GM21619 (cell line): Measurements from ENCODE around the gene EGFR.

Source experiments
- ATAC-seq: cut with Tn5 transposase; IDR thresholded peaks from one replicate; pipeline ENCODE4 v1.9.1; 2021; ENCODE audit not compliant: unreplicated experiment

EGFR gene

DNA sequence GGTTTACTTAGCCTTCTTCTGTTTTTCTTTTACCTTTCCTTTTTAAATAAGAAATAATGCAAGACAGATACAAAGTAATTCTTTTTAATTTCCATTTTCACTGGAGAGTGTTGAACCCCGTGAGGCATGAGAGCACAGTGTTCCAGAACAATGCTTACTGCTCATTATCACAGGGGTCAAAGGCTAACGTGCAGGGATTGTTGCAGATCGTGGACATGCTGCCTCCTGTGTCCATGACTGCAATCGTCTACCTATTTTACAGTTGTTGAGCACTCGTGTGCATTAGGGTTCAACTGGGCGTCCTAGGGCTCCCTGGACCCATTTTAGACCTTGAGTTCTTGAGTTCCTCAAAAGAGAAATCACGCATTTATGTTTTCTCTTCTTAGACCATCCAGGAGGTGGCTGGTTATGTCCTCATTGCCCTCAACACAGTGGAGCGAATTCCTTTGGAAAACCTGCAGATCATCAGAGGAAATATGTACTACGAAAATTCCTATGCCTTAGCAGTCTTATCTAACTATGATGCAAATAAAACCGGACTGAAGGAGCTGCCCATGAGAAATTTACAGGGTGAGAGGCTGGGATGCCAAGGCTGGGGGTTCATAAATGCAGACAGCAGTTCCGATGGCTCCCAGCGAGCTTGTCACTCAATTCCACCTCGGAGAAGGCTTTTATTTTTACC is 124.2 kb downstream of the EGFR start:
- no peak for ATAC-seq

DNA sequence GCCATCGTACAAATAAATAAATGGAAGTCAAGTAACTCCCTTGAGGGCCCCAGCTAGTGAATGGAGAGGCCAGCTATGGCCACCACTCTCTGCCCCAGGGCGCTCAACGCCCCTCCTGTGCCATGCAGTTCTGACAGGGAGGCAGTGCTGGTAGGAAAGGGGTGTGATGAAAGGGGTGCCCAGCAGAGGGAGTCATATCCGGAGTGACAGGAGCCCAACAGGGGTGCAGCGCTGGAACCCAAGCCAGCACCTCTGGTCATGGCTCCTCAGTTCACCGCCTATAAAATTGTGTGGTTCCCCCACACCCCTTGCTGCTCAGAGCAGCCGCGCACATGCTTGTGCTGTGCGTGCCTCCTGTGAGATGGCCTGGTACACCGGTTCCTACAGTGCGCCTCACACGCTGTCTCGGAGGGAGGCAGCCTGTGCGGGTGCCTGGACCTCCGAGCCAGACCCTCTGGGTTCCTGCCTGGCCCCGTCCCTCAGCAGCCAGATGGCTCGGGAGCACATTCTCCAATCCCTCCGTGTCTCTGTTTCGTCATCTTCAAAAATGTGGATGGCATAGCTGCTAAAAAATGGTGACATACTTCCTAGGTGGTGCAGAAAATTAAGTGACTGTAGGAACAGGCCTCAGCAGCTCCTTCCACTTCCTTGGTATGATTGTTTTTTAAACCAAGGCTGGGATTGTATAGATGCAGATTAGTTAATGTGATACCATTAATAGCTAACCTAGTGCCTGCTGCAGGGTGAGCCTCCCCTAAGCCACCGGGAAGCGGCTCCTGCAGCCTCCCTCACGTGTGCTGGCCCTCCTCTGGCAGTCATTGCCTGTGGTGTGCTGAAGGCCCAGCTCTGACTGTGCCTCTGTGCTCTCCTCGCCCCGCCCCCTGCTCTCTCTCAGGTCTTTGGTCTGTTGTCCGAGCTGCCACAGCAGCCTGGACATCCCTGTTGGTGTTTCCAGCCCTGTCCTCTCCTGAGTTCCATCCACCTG is 125.8 kb downstream of the EGFR start:
- no peak for ATAC-seq

DNA sequence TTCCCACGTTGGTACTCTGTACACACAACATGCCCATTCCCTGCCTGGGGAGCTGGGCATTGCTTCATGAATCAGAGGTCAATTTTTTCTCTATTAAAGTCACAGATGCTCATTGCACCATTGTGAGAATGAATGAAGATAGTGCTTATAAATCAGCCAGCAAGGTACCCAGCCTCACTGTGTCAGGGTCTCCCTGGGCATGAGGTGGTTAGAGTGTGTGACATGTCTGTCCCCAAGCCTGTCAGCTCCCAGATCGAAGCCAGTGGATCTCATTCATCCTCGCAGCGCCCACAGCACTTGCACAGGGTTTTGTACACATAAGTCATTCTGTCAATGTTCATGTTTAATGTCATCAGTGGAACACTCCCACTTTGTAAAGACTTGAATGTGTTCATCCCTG is 126.8 kb downstream of the EGFR start:
- ATAC-seq: no peak

DNA sequence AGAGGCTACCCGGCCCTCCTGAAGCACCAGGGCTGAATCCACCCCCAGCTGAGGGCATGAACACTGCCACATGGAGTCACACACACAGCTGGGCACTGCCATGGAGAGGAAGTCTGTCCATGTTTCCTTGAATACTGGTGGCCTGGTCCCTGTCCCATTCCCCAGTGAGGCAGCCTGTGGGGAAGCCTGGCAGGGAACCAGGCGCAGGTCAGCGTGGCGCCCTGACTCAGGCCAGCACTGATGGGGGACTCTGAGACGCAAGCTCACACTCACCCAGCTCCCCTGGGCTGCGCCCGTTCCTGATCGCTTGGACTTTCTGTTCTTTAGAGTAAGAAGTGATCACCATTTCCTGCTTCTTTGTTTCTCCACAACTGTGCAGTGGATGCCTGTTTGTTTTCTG is 128.3 kb downstream of the EGFR start:
- no peak for ATAC-seq

DNA sequence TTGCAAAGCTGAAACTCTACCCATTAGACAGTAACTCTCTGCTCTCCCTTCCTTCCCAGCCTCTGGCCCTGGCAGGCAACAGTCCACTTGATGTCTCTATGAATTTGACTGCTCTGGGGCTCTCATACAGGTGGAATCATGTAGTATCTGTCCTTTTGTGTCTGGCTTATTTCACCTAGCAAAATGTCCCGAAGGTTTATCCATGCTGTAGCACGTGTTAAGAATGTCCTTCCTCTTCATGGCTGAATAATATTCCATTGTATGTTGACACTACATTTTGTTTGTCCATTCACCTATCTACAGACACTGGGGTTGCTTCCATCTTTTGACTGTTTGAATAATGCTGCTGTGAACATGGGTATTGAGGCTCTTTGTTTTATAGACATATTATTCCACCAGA is 128.9 kb downstream of the EGFR start:
- ATAC-seq: no peak

DNA sequence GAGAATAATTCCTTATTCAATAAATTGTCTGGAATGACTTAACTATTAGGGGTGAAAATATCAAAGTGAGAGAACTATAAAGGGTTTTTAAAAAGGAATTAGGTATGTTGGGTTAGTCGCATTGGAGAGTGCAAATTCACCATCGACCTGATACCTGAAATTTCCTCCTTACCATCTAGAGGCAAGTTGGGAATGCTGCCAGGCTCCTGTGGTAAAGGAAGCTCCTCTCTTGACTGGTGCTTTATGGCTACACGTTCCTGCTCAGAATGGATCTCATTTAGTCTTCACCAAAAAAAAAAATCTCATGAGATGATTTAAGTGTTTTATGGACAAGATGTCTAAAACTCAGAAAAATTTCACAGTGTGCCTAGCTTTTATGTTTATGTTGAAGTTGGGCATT is 129.8 kb downstream of the EGFR start:
- no peak for ATAC-seq

DNA sequence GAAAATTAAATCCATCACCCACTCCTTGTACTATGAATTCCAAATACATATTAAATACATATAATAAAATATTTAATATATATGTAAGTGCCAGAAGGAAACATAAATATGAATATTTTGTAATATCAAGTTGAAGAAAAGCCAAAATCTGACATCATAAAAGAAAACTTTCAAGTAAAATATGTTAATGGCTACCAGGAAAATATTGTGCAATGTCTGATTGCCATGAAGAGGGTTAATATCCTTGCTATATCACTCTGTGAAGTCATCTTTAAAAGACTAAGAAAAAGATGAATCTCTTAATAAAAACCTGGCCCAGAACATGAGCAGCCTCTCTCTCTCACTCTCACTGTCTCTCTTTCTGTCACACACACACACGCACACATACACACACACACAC is 130.2 kb downstream of the EGFR start:
- no peak for ATAC-seq

DNA sequence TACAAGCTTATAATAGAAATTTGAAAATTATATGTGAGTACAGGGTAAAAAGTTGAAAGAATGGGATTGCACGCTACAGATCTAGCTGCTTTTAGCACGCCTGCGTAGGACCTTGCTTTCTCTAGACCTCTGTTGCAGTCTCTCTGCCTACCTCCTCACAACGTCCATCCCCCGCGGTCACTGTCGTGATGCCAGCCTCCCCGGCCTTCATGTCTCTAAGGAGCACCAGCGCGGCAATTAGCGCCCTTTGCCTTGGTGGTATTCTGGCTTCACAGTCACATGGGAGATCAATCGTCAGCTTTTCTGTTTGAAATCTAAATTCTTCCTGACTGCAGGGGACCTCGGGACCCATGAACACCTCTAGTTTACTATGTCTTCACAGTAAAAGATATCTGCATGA is 131.3 kb downstream of the EGFR start:
- ATAC-seq: no peak

DNA sequence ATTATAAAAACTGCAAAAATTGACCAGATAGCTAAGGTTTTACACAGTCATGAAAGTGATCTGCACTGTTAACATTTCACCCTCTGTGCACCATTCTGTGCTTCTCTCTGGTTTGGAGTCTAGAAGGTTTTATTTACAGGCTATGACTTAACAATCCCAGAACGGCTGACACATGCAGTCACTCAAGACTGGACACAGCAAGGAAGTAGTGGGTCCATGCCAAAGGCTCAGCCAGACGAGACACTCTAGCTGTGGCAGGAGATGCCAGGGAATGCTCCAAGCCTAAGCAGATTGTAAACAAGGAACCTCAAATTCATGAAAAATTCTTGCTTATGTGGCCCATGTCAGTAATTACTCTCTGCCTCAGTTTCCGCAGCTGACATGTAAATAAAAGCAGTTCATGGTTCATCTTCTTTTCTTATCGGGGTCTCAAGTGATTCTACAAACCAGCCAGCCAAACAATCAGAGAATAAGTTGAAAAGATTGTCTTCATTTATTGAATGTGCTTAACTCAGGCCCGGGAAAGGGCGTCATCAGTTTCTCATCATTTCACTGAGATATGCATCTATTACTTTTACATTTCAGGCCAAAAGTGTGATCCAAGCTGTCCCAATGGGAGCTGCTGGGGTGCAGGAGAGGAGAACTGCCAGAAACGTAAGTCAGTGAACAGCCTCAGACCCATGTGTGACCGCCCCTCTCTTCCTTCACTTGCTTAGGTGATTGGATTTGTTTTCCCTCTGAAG is 132.1 kb downstream of the EGFR start:
- no peak for ATAC-seq

DNA sequence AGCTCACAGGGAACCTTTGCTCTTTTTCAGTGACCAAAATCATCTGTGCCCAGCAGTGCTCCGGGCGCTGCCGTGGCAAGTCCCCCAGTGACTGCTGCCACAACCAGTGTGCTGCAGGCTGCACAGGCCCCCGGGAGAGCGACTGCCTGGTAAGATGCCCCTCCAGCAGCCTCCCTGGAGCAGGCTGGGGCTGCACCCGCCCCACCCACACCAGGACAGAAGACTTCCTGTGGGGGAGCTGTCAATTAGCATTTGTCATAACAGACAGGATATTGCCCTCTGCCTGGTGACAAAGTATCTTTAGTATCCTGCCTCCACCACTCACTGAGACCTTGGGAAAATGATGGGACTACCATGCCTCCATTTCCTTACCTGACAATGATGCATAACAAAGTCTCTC is 133.7 kb downstream of the EGFR start:
- ATAC-seq: no peak

DNA sequence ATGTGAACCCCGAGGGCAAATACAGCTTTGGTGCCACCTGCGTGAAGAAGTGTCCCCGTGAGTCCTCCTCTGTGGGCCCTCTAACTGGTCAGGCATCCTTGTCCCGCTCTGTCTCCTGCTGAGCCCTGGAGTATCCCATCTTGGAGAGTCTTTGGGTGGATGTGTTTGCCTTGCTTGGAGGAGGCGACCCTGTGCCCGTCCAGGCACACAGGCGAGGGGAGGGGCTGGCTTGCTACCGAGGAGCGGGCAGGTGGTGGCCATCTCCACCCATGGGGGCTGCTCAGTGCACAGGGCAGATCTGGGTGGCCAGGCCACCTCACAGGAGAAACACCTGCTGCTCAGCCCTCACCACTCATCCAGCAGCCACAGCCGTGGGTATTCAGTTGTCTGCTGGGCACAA is 135.3 kb downstream of the EGFR start:
- ATAC-seq: no peak

DNA sequence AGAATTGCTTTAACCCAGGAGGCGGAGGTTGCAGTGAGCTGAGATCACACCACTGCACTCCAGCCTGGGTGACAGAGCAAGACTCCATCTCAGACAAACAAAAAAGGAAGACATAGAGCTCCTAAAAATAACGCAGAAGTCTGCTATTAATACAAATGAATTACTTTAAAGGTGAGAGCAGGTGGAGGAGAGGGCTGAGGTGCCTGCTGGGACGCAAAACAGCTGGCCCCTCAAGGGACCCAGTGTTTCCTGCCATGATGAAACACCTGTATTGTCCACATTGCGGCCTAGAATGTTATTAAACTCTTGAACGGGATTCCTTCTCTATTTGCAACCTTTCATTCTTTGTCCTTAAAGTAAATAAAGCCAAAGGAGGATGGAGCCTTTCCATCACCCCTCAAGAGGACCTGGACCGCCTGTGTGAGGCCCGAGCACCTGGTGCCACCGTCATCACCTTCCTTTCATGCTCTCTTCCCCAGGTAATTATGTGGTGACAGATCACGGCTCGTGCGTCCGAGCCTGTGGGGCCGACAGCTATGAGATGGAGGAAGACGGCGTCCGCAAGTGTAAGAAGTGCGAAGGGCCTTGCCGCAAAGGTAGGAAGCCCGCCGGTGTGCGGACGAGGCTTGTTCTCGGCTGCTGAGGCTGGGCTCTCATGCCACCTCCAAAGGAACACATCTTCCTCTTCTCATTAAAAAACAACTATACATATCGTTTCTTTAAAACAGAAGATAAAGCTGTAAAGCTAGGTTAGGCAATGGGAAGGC is 136.7 kb downstream of the EGFR start:
- ATAC-seq: no peak

DNA sequence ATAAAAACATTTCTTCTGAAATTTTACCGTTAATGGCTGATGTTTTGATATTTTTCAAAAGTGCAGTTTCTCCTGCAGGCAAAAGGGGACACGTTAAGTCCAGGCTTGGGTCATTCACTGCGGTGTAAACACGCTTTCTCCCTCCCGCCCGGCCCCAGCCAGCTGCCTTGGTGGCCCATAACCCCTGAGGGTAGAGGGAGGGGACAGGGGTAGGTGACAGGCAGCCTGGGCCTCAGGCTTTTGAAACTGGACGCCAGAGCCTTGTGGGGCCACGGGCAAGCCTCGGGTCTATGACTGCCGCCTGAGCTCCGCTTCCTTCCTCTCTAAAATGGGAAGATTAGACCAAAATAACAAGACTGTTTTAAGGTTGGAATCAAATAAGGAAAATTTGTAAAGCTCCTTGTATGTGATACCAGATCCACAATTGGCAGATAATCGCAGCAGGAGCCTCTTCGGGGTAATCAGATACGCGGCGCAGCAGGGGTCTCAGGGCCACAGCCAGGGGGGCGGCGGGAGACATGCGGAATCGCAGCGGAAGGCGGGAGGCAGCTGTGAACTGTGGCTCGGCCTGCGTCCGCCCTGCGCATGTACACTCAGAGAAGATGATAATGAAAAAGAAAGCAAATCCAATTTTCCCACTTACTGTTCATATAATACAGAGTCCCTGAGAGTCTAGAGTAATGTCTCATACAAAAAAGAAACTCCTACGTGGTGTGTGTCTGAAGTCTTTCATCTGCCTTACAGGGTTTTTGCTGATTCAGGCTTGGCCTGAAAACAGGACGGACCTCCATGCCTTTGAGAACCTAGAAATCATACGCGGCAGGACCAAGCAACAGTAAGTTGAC is 138.3 kb downstream of the EGFR start:
- ATAC-seq: no peak

DNA sequence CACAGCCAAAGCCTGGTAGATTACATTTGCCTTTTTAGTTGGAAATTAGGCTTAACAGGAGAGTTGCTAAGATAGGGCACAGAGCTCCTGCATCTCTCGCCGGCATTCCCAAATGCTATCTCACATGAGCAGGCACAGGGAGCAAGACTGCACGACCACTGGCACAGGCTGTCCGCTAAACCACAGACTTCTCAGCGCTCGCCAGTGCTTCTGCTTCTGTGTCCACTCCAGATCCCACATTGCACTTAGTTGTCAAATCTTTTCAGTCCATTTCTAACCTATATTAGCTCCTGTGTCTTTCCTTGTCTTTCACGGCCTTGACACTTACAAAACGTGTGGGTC is 138.9 kb downstream of the EGFR start:
- ATAC-seq: no peak

DNA sequence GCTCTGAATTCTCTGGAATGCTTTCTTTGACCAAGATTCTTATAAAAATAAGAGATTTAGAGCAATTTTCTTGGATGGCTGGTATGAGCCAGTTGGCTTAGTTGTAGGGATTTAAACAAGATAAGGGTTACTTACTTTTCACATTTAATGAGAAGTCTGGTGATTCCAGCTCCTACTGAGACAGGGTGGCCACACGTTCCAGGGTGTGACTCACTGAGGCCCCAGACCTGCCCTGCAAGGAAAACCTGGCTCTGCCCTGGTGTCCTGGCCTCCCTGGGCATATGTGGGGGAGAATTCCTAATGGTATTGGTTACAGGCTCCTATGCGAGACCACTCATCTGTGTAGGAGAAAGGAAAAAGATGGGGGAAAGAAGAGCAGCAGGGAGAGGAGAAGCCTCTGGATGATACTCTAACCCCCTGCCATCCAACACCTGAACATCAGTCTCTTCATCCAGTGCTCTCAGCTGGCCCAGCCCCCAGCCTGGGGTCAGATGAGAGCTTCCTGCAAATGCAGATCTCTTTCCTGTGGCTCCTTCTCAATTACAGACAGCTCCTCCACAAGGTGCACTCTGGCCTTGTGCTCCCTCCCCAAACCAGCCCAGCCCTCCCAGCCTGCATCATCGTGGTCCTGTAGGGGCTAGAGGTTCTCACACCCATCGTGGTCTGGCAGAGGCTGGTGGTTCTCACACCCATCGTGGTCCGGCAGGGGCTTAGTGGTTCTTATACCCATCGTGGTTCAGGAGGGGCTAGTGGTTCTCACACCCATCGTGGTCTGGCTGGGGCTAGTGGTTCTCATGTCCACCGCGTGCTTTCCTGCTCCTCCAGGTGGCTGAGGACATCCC is 139.9 kb downstream of the EGFR start:
- ATAC-seq: no peak

DNA sequence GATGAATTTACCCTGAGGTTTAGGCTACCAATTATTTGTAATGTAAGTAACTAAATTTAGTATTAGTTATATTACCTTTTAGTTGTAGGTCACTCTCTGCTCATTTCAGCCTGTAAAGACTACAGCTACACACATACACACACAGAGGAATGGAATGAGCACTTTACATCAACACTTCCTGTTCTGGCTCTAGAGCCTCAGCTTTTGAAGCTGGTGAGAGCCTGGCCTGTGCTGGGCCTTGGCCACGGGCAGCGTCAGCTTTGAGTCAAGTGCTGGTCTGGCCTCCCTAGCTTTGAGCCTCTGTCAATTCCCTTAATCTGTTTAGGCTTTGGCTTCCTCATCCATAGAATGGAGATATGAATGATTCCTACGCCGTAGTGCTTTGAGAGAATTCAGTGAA is 141.7 kb downstream of the EGFR start:
- ATAC-seq: no peak

DNA sequence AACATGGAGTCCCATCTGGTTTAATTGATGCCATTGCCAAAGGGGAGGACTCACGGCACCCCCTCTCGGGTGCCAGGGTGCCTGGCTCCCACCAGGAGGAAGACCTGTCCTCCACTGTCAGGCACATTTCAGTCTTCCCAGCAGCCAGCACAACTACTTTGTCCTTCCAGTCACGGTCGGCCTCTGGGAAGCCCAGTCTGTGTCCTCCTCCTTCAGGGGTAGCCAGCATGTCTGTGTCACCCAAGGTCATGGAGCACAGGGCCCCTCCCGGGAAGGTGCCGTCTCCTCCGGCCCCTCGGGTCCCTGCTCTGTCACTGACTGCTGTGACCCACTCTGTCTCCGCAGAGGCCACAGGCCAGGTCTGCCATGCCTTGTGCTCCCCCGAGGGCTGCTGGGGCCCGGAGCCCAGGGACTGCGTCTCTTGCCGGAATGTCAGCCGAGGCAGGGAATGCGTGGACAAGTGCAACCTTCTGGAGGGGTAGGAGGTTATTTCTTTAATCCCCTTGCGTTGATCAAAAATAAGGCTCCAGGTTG is 142.4 kb downstream of the EGFR start:
- no peak for ATAC-seq

DNA sequence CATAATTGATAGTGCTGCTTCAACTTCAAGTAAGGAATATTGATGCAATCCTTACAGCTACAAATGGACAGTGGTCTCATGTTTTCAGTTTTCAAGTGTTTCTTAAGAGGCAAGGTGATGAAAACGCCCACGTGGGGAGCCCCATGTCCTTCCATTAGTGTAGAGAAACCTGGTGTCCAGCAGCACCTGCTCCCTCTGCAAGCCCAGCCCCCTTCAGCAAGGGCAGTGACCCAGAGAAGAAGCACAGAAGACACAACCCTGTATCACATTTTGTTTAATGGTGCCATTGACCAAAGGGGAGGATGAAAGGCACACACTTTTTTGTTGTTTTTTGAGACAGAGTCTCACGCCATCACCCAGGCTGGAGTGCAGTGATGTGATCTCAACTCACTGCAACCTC is 143.7 kb downstream of the EGFR start:
- ATAC-seq: no peak

DNA sequence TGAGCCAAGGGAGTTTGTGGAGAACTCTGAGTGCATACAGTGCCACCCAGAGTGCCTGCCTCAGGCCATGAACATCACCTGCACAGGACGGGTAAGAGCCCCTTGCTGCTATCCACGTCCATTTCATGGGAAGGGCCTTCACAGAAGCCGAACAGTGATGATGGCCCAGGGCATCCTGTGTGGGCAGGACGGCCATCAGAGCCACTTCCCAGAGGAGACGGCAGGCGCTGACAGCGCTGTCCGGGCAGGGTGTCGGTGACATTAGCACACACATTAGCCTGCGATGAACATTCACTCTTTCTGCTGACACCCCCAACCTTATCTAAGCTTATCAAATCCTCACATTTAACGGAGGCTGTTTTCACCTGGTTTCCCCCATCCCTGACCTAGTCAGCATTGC is 144.9 kb downstream of the EGFR start:
- no peak for ATAC-seq
